Lower lobe of right lung (tissue), 2 donors: Measurements from ENCODE around the gene PTPRD. TPM values are rescaled to one million over a fixed set of nuclear protein-coding genes. Genes with fewer than 3 reads are reported as not detected.

Source experiments
- ATAC-seq, 2 donors: fragments of 200-7000 bp; cut with Tn5 transposase; one replicate each; pipeline ENCODE4 v1.9.1; 2020 to 2022; ENCODE audit warnings: mild to moderate bottlenecking in 2 of 2, moderate library complexity in 2 of 2
- DNase-seq: peaks from one replicate; pipeline ENCODE4 v3.0.0-alpha.2; 2020
- H3K27ac ChIP-seq: fragments of 200-600 bp; one replicate; pipeline ENCODE4 v1.8.0; 2022
- H3K27me3 ChIP-seq: fragments of 200-600 bp; one replicate; pipeline ENCODE4 v1.8.0; 2022; ENCODE audit warnings: low read depth
- H3K36me3 ChIP-seq: fragments of 200-600 bp; one replicate; pipeline ENCODE4 v1.8.0; 2022; ENCODE audit warnings: mild to moderate bottlenecking
- H3K4me1 ChIP-seq: fragments of 200-600 bp; one replicate; pipeline ENCODE4 v1.8.0; 2022
- H3K4me3 ChIP-seq: fragments of 200-600 bp; one replicate; pipeline ENCODE4 v1.8.0; 2022; ENCODE audit warnings: mild to moderate bottlenecking
- H3K9me3 ChIP-seq: fragments of 200-600 bp; one replicate; pipeline ENCODE4 v1.8.0; 2022
- intact Hi-C: fragments of 100-400 bp; cut with DNase I; formaldehyde crosslinking; loops from one replicate; pipeline ENCODE4 v1.11.0; 2022
- total RNA-seq: library from RNA; stranded (reverse); fragmentation: NEBNext Ultra II Directional; extraction: Animal tissue kit (Norgen Biotek cat#: 25700); gene quantifications from one replicate; pipeline ENCODE4 v1.2.1, GENCODE V29; 2021
- TF ChIP-seq, protein P1 (sequence below): fragments of 200-600 bp; IDR thresholded peaks from one replicate; pipeline ENCODE4 v1.8.0; 2022; ENCODE audit warnings: antibody characterized with exemption, mild to moderate bottlenecking
- donor health status: DM: no; HTN: yes; CAD: no; lungs with severe emphysema.

The PTPRD gene
- total RNA-seq, 1 donor from 2014 or later, result 17.2 TPM

GRCh38 chr9:8627976-8628679 lies 1984.7 kb downstream of the PTPRD start:
- Histone ChIP-seq H3K27me3 (no peaks in the 10 kb centered on the region), H3K36me3 (no peaks in the 10 kb centered on the region), H3K4me1 (no peaks in the 10 kb centered on the region), H3K27ac (no peak overlapping the region), H3K4me3 (no peak overlapping the region), H3K9me3 (no peaks in the 10 kb centered on the region)
- TF ChIP-seq, protein P1, sequence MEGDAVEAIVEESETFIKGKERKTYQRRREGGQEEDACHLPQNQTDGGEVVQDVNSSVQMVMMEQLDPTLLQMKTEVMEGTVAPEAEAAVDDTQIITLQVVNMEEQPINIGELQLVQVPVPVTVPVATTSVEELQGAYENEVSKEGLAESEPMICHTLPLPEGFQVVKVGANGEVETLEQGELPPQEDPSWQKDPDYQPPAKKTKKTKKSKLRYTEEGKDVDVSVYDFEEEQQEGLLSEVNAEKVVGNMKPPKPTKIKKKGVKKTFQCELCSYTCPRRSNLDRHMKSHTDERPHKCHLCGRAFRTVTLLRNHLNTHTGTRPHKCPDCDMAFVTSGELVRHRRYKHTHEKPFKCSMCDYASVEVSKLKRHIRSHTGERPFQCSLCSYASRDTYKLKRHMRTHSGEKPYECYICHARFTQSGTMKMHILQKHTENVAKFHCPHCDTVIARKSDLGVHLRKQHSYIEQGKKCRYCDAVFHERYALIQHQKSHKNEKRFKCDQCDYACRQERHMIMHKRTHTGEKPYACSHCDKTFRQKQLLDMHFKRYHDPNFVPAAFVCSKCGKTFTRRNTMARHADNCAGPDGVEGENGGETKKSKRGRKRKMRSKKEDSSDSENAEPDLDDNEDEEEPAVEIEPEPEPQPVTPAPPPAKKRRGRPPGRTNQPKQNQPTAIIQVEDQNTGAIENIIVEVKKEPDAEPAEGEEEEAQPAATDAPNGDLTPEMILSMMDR, result no peak
- DNase-seq, result no peak
- intact Hi-C loops, result no loop called here
- ATAC-seq, result no peak

DNA sequence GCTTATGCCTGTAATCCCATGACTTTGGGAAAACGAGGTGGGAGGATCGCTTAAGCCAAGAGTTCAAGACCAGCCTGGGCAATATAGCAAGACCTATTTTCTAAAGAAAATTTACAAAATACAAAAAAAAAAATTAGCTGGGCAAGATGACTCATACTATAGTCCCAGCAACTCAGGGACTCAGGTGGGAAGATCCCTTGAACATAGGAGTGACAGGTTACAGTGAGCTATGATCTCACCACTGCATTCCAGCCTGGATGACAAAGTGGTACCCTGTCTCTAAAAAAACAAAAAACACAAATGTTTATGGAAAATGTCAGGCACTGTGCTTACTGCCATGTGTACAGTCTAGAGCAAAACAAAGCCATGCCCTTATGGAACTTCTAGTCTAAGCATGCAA lies 1989.9 kb downstream of the PTPRD start:
- no peak for ATAC-seq
- no peak overlapping the region for H3K27ac ChIP-seq
- TF ChIP-seq, protein P1, result no peak
- DNase-seq, result no peak
- H3K27me3 ChIP-seq, result no peaks in the 10 kb centered on the region
- no peaks in the 10 kb centered on the region for H3K36me3 ChIP-seq
- no peaks in the 10 kb centered on the region for H3K4me1 ChIP-seq
- intact Hi-C loops, result no loop called here
- no peak overlapping the region for H3K4me3 ChIP-seq
- no peaks in the 10 kb centered on the region for H3K9me3 ChIP-seq

GRCh38 chr9:8622222-8622802 lies 1990.5 kb downstream of the PTPRD start:
- intact Hi-C loops, result no loop called here
- no peak overlapping the region for H3K27ac ChIP-seq
- H3K4me1 ChIP-seq, result no peaks in the 10 kb centered on the region

DNA sequence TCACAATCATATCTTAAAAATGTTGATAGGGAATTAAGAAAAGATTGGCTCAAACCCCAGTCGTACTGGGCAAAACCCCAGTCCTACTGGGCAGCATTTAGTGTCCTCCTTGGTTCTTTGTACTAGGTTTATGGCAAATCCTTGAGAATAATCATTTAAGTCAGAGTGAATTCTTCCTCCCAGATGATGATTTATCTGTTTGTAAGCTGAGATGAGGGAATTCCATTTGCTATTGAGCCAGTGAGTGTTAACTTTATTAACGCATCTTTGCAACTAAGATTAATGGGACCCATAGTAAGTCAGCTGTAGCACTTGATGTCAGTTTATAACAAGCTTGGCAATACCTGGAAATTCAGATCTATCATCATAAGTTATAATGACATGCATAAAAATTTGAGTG lies 1991.4 kb downstream of the PTPRD start:
- H3K4me1 ChIP-seq, result no peaks in the 10 kb centered on the region
- intact Hi-C loops, result no loop called here

More at GRCh38 chr9:8622222-8622802, 1990.5 kb downstream of the PTPRD start:
- H3K27me3 ChIP-seq, result no peaks in the 10 kb centered on the region
- no peaks in the 10 kb centered on the region for H3K36me3 ChIP-seq
- no peaks in the 10 kb centered on the region for H3K9me3 ChIP-seq
- no peak overlapping the region for H3K4me3 ChIP-seq
- DNase-seq (no peak), ATAC-seq (no peak)
- TF ChIP-seq, protein P1, result no peak

DNA sequence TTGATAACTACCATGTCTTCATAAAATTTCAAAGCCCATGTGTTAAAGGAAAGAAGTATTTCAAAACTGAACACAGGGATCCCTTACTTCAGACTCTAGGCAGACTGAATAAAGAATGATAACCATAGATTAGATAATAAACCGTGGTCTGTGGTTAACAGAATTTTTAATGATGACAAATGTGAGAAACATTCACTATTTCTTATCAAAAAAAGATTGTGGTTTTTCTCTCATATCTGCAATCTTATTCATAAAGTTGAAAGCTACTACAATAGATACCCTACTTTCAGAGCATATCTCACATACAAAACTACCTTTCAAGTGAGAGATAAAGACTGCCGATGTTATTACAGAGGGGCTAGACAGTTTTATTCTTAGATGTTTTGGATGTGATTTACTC lies 1996.4 kb downstream of the PTPRD start:
- ATAC-seq (no peak), DNase-seq (no peak)
- TF ChIP-seq, protein P1, result no peak
- Histone ChIP-seq H3K4me3 (no peak overlapping the region), H3K9me3 (no peaks in the 10 kb centered on the region), H3K27ac (no peak overlapping the region), H3K4me1 (no peaks in the 10 kb centered on the region), H3K27me3 (no peaks in the 10 kb centered on the region), H3K36me3 (no peaks in the 10 kb centered on the region)
- intact Hi-C loops, result no loop called here

More for the DNA sequence above, 1991.4 kb downstream of the PTPRD start:
- H3K27ac ChIP-seq, result no peak overlapping the region
- no peak overlapping the region for H3K4me3 ChIP-seq
- no peaks in the 10 kb centered on the region for H3K9me3 ChIP-seq
- TF ChIP-seq, protein P1, result no peak
- no peaks in the 10 kb centered on the region for H3K27me3 ChIP-seq
- H3K36me3 ChIP-seq, result no peaks in the 10 kb centered on the region
- ATAC-seq (no peak), DNase-seq (no peak)
